HCT116 (cell line): ENCODE data around the gene CALHM2. TPM values are rescaled to one million over a fixed set of nuclear protein-coding genes. Genes with fewer than 3 reads are reported as not detected.

Experiments used
- ATAC-seq: fragments of 200-7000 bp; cut with Tn5 transposase; 2 replicates; pipeline ENCODE4 v1.9.1; 2020; ENCODE audit warnings: mild to moderate bottlenecking, moderate library complexity
- BruUV-seq: library from RNA; stranded (reverse); fragments of 400-500 nt; replicated peaks from 2 replicates; lab custom pipeline; 2021; lab: Mats Ljungman, UMichigan
- CTCF ChIA-PET: fragments of 300-600 bp; sonication (Branson Sonifier 250); formaldehyde crosslinking; loops from one replicate; lab custom pipeline; 2021; ENCODE audit warnings: antibody characterized with exemption; lab: Charles Lee
- POLR2A ChIA-PET: fragments of 300-600, 350-600 bp; sonication (Branson Sonifier 250); formaldehyde crosslinking; loops from one replicate; lab custom pipeline; 2021; ENCODE audit warnings: antibody characterized with exemption; lab: Charles Lee
- RAD21 ChIA-PET, 2 experiments: fragments of 300-600 bp; sonication (Branson Sonifier 250); formaldehyde crosslinking; loops; one replicate each; lab custom pipeline; 2023; ENCODE audit warnings: low total read pairs in 2 of 2; ENCODE audit not compliant: uncharacterized antibody in 2 of 2, unreplicated experiment in 2 of 2, low non-redundant PET in 1 of 2; lab: Charles Lee
- DNase-seq: peaks from one replicate; pipeline ENCODE4 v3.0.0-alpha.2; 2010; ENCODE audit warnings: low read depth, low spot score
- H2AFZ ChIP-seq: fragments of 200-600 bp; shearing (Covaris generic), sonication (generic); 2 replicates; pipeline ENCODE4 v1.6.1; 2017; ENCODE audit warnings: low read depth, mixed run types, mixed read lengths, antibody characterized with exemption, low read length; ENCODE audit not compliant: poor library complexity, severe bottlenecking
- H3K27ac ChIP-seq: 2 replicates; pipeline ENCODE4 v1.5.1; 2012; ENCODE audit warnings: low read depth, low read length
- H3K27me3 ChIP-seq: fragments of 200-600 bp; sonication (generic); 2 replicates; pipeline ENCODE4 v1.6.1; 2016; ENCODE audit warnings: mixed run types, low read length, mixed read lengths; ENCODE audit not compliant: insufficient read depth
- H3K36me3 ChIP-seq, 2 experiments: fragments of 200-500 bp in 1 of 2; fragments of 200-600 bp in 1 of 2; sonication (Bioruptor generic) in 1 of 2; sonication (generic) in 1 of 2; 2 replicates each; pipeline versions ENCODE4 v1.5.1 to v1.6.1; 2014 to 2016; ENCODE audit warnings: low read length in 2 of 2, inconsistent platforms in 1 of 2, mixed read lengths in 1 of 2, mixed run types in 1 of 2; ENCODE audit not compliant: insufficient read depth in 2 of 2, control insufficient read depth in 1 of 2
- H3K4me1 ChIP-seq, 2 experiments: fragments of 200-600 bp in 1 of 2; sonication (generic) in 1 of 2; 2 replicates each; pipeline versions ENCODE4 v1.5.1 to v1.6.1; 2012 to 2017; ENCODE audit warnings: low read length in 2 of 2, inconsistent platforms in 1 of 2, mild to moderate bottlenecking in 1 of 2, mixed read lengths in 1 of 2, mixed run types in 1 of 2, moderate library complexity in 1 of 2; ENCODE audit not compliant: insufficient read depth in 2 of 2, control insufficient read depth in 1 of 2
- H3K4me2 ChIP-seq: fragments of 200-600 bp; sonication (generic); 2 replicates; pipeline ENCODE4 v1.6.1; 2017; ENCODE audit warnings: mixed run types, low read length, mixed read lengths
- H3K4me3 ChIP-seq, 2 experiments: fragments of 200-600 bp in 1 of 2; sonication (generic) in 1 of 2; replicated peaks in 1 of 2; 2 replicates each; pipeline ENCODE4 v1.5.1; 2011 to 2016; ENCODE audit warnings: low read length in 2 of 2, control low read depth in 1 of 2, low read depth in 1 of 2, mild to moderate bottlenecking in 1 of 2, mixed read lengths in 1 of 2, mixed run types in 1 of 2
- H3K79me2 ChIP-seq: fragments of 200-600 bp; sonication (generic); 2 replicates; pipeline ENCODE4 v1.6.1; 2017; ENCODE audit warnings: mild to moderate bottlenecking, mixed run types, low read length, moderate library complexity, mixed read lengths; ENCODE audit not compliant: insufficient read depth
- H3K9ac ChIP-seq: fragments of 200-600 bp; sonication (generic); 2 replicates; pipeline ENCODE4 v1.6.1; 2016; ENCODE audit warnings: low read length, mixed read lengths
- H3K9me2 ChIP-seq: fragments of 200-600 bp; sonication (generic), shearing (Covaris generic); 2 replicates; pipeline ENCODE4 v1.6.1; 2017; ENCODE audit warnings: mixed run types, mild to moderate bottlenecking, moderate library complexity; ENCODE audit not compliant: insufficient read depth
- H3K9me3 ChIP-seq, 2 experiments: fragments of 200-500 bp in 1 of 2; fragments of 200-600 bp in 1 of 2; sonication (Bioruptor generic) in 1 of 2; sonication (generic) in 1 of 2; 2 replicates each; pipeline ENCODE4 v1.6.1; 2014 to 2017; ENCODE audit warnings: low read length in 2 of 2, mixed read lengths in 2 of 2, inconsistent platforms in 1 of 2, low read depth in 1 of 2, mild to moderate bottlenecking in 1 of 2, mixed run types in 1 of 2, moderate library complexity in 1 of 2; ENCODE audit not compliant: control insufficient read depth in 1 of 2, insufficient read depth in 1 of 2
- H4K20me1 ChIP-seq: fragments of 200-600 bp; sonication (generic), shearing (Covaris generic); 2 replicates; pipeline ENCODE4 v1.6.1; 2017; ENCODE audit warnings: mixed run types, mild to moderate bottlenecking, moderate library complexity; ENCODE audit not compliant: insufficient read depth
- ATF3 ChIP-seq: IDR thresholded peaks from 2 replicates; pipeline ENCODE4 v1.6.1; 2012
- CEBPB ChIP-seq: IDR thresholded peaks from 2 replicates; pipeline ENCODE4 v1.6.1; 2012; ENCODE audit warnings: low read depth
- EZH2phosphoT487 ChIP-seq: fragments of 200-600 bp; IDR thresholded peaks from 2 replicates; pipeline ENCODE4 v1.6.1; 2018; ENCODE audit warnings: antibody characterized with exemption, borderline replicate concordance
- FOSL1 ChIP-seq: IDR thresholded peaks from 2 replicates; pipeline ENCODE4 v1.6.1; 2012; ENCODE audit warnings: low read depth
- MAX ChIP-seq: IDR thresholded peaks from 2 replicates; pipeline ENCODE4 v1.6.1; 2012
- POLR2A ChIP-seq: IDR thresholded peaks from 2 replicates; pipeline ENCODE4 v1.7.0; 2011; ENCODE audit warnings: borderline replicate concordance; ENCODE audit not compliant: insufficient read depth, insufficient read length; ENCODE audit errors: extremely low read depth
- RAD21 ChIP-seq: IDR thresholded peaks from 2 replicates; pipeline ENCODE4 v1.6.1; 2012; ENCODE audit warnings: low read depth, mild to moderate bottlenecking
- REST ChIP-seq: IDR thresholded peaks from 2 replicates; pipeline ENCODE4 v1.6.1; 2012; ENCODE audit warnings: low read depth
- SP1 ChIP-seq: IDR thresholded peaks from 2 replicates; pipeline ENCODE4 v1.6.1; 2012; ENCODE audit warnings: low read depth
- SRF ChIP-seq: IDR thresholded peaks from 2 replicates; pipeline ENCODE4 v1.6.1; 2012; ENCODE audit warnings: low read depth
- TCF7L2 ChIP-seq: IDR thresholded peaks from 2 replicates; pipeline ENCODE4 v1.7.0; 2011; ENCODE audit warnings: borderline replicate concordance, inconsistent platforms; ENCODE audit not compliant: insufficient read depth, insufficient read length; ENCODE audit errors: extremely low read depth
- YY1 ChIP-seq: IDR thresholded peaks from 2 replicates; pipeline ENCODE4 v1.6.1; 2011; ENCODE audit warnings: low read length, low read depth, moderate library complexity, mild to moderate bottlenecking; ENCODE audit not compliant: insufficient replicate concordance; ENCODE audit errors: extremely low read depth
- intact Hi-C: fragments of 100-400 bp; cut with micrococcal nuclease; formaldehyde crosslinking; loops from 2 replicates; pipeline ENCODE4 v1.10.0; 2022
- total RNA-seq: library from RNA; stranded (reverse); gene quantifications from one replicate; pipeline ENCODE4 v1.2.1, GENCODE V29; 2021; ENCODE audit not compliant: unreplicated experiment

The CALHM2 gene
- total RNA-seq, 1 experiment from 2014 or later: 46.1 TPM

GRCh38 chr10:103465411-103466179, 13.4 kb upstream of the CALHM2 start:
- BruUV-seq: no TSS peak
- no peak overlapping the region for H2AFZ ChIP-seq
- POLR2A ChIA-PET: no interaction called here
- TF ChIP-seq SP1: no peak
- no peak for TF ChIP-seq TCF7L2
- TF ChIP-seq CEBPB: no peak
- no peak for TF ChIP-seq FOSL1
- no peak for TF ChIP-seq POLR2A
- TF ChIP-seq RAD21: no peak
- no peak for TF ChIP-seq YY1
- TF ChIP-seq EZH2phosphoT487: no peak
- no peak for TF ChIP-seq REST
- no peak for TF ChIP-seq SRF
- TF ChIP-seq ATF3: no peak
- TF ChIP-seq MAX: no peak
- no peak overlapping the region for H3K27ac ChIP-seq
- no peaks in the 10 kb centered on the region for H3K36me3 ChIP-seq
- RAD21 ChIA-PET: interaction anchor here in 1 of 2 experiments (0.6 kb wide), 1 partner anchor 16 kb away, joined by 3 read pairs; no protein-coding TSS in a partner anchor
- H3K9me3 ChIP-seq: no peaks in the 10 kb centered on the region
- H3K4me2 ChIP-seq: no peak overlapping the region
- no peaks in the 10 kb centered on the region for H3K4me1 ChIP-seq
- DNase-seq (no peak), ATAC-seq (no peak)
- CTCF ChIA-PET: interaction anchor here (1.4 kb wide), 1 partner anchor 11 kb away, joined by 5 read pairs; no protein-coding TSS in a partner anchor
- H3K9ac ChIP-seq: no peak overlapping the region
- no peaks in the 10 kb centered on the region for H3K9me2 ChIP-seq
- no peak overlapping the region for H3K4me3 ChIP-seq
- H3K79me2 ChIP-seq: no peaks in the 10 kb centered on the region
- intact Hi-C loops: no loop called here
- no peaks in the 10 kb centered on the region for H4K20me1 ChIP-seq
- H3K27me3 ChIP-seq: no peaks in the 10 kb centered on the region
